Measurements from ENCODE around the gene COL5A1.

DNA sequence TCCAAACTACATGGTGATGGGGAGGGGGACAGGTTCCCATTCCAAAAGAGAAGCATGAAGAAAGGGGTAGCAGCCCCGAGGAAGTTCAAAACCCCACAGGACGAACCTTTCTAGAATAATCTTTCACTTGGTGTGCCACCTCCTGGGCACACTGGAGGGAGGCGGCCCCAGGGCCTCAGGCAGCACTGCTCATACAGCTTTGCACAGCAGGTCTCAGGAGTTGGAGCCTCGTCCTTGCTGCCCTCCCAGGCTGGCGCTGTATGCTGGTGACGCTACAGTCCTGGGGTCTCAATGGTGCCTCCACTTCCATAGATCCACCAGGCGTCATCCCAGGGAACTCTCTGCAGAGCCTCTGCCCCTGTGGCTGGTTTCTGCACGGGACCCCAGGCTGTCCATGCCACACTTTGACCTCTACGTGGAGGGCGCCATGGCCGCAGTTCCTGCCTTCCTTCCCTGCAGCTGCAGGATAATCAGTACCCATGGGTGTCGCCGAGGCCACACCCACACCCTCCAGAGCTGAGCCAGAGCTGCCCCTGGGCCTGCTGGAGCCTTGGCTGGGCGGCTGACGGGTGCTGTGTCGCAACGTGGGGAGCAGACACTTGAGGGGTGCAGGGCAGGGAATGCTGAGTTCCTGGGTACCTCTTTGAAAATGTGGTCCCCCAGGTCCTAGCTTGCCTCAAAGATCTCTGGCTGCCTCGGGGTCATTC is 95.3 kb downstream of the COL5A1 start:
- TF ChIP-seq OSR1 (CRISPR knock-in tag; IDR thresholded peaks at IDR 0.05) (no peak), PPARA (CRISPR knock-in tag; IDR thresholded peaks at IDR 0.05; ENCODE audit: borderline replicate concordance) (no peak), PATZ1 (CRISPR knock-in tag; IDR thresholded peaks at IDR 0.05; ENCODE audit: borderline replicate concordance) (no peak), SNAI2 (CRISPR knock-in tag; IDR thresholded peaks at IDR 0.05) (no peak), ZFP3 (CRISPR knock-in tag; IDR thresholded peaks at IDR 0.05) (no peak), ISL1 (CRISPR knock-in tag; IDR thresholded peaks at IDR 0.05) (no peak), RARB (CRISPR knock-in tag; IDR thresholded peaks at IDR 0.05) (no peak), BACH2 (CRISPR knock-in tag; IDR thresholded peaks at IDR 0.05; ENCODE audit: borderline replicate concordance) (no peak), ZNF565 (CRISPR knock-in tag; conservative IDR thresholded peaks at IDR 0.05; ENCODE audit: low read depth) (no peak), ESRRG (CRISPR knock-in tag; IDR thresholded peaks at IDR 0.05) (no peak)

Measured in SK-N-SH treated with all-trans-retinoic acid at 6 μM for 48 hours (cell line).